ACHN (cell line): Measurements from ENCODE around the gene RBM39.

Experiments used
- DNase-seq: peaks from one replicate; pipeline ENCODE4 v3.0.0-alpha.2; 2015
- in situ Hi-C: cut with HindIII; loops from 2 replicates; pipeline ENCODE4 v1.10.0; 2017; ENCODE audit warnings: low sequenced_read_pairs, low pct_ligation_motif_present, low pct_unique_long_range_greater_than_20kb

RBM39 gene

GRCh38 chr20:35661908-35662307 lies 80.2 kb downstream of the RBM39 start:
- in situ Hi-C loops = no loop called here
- DNase-seq = no peak

- peak; percentile 38 for DNase-seq
- in situ Hi-C loops = no loop called here
Observed at GRCh38 chr20:35661053-35661452, 81.0 kb downstream of the RBM39 start.

- DNase-seq = no peak
- in situ Hi-C loops = no loop called here
Observed at GRCh38 chr20:35660122-35660937, 81.7 kb downstream of the RBM39 start.

- in situ Hi-C loops = no loop called here
- no peak for DNase-seq
Observed at GRCh38 chr20:35657271-35657670, 84.8 kb downstream of the RBM39 start.

GRCh38 chr20:35654415-35654814 lies 87.6 kb downstream of the RBM39 start:
- in situ Hi-C loops = no loop called here
- DNase-seq = no peak

GRCh38 chr20:35653893-35654292 lies 88.2 kb downstream of the RBM39 start:
- no peak for DNase-seq
- in situ Hi-C loops = no loop called here
